Measurements from ENCODE around the gene PCDH15. TPM values are rescaled to one million over a fixed set of nuclear protein-coding genes. Genes with fewer than 3 reads are reported as not detected.

Gene PCDH15
- total RNA-seq, 8 experiments from 2014 or later, result 2.3 to 15.7 (median 9.3) TPM

- ATAC-seq (replicated peaks in 6 of 8), result no peak
- 40 to 100% (median 87%) methylated on average over 1 to 10 of the region's 14 CpGs; no CpG with 5 or more reads in 3 of the 10 experiments for WGBS, 10 experiments
- in situ Hi-C loops (cut with MboI; ENCODE audit: low pct_unique_long_range_greater_than_20kb in 2 of 9, low sequenced_read_pairs in 9 of 9, unreplicated experiment in 9 of 9), result no loop called here
Measured at GRCh38 chr10:54063514-54063913, 737.5 kb downstream of the PCDH15 start.

GRCh38 chr10:54060572-54060971 lies 740.5 kb downstream of the PCDH15 start:
- WGBS, 10 experiments, result 35 to 97% (median 86%) methylated on average over 2 to 5 of the region's 5 CpGs; no CpG with 5 or more reads in 3 of the 10 experiments
- Histone ChIP-seq H3K27ac (no peak overlapping the region), H3K4me3 (no peak overlapping the region), H3K4me1 (replicated peaks in 1 of 2) (no peaks in the 10 kb centered on the region)
- in situ Hi-C loops (cut with MboI; ENCODE audit: low pct_unique_long_range_greater_than_20kb in 2 of 9, low sequenced_read_pairs in 9 of 9, unreplicated experiment in 9 of 9), result no loop called here
- no peak for ATAC-seq (replicated peaks in 6 of 8)

More at GRCh38 chr10:54063514-54063913, 737.5 kb downstream of the PCDH15 start:
- Histone ChIP-seq H3K4me1 (replicated peaks in 1 of 2) (no peaks in the 10 kb centered on the region), H3K4me3 (no peak overlapping the region), H3K27ac (no peak overlapping the region)

GRCh38 chr10:54057357-54057756 lies 743.7 kb downstream of the PCDH15 start:
- H3K4me3 ChIP-seq, result no peak overlapping the region
- WGBS, 10 experiments, result 100% methylated on average over 2 of the region's 2 CpGs; no CpG with 5 or more reads in 9 of the 10 experiments
- in situ Hi-C loops (cut with MboI; ENCODE audit: low pct_unique_long_range_greater_than_20kb in 2 of 9, low sequenced_read_pairs in 9 of 9, unreplicated experiment in 9 of 9), result no loop called here
- no peak for ATAC-seq (replicated peaks in 6 of 8)
- no peak overlapping the region for H3K27ac ChIP-seq
- no peaks in the 10 kb centered on the region for H3K4me1 ChIP-seq (replicated peaks in 1 of 2)

GRCh38 chr10:54026340-54026739 lies 774.7 kb downstream of the PCDH15 start:
- in situ Hi-C loops (cut with MboI; ENCODE audit: low pct_unique_long_range_greater_than_20kb in 2 of 9, low sequenced_read_pairs in 9 of 9, unreplicated experiment in 9 of 9), result no loop called here
- H3K4me1 ChIP-seq (replicated peaks in 1 of 2), result no peaks in the 10 kb centered on the region
- WGBS, 10 experiments, result 17 to 100% (median 40%) methylated on average over 1 to 5 of the region's 5 CpGs; no CpG with 5 or more reads in 3 of the 10 experiments
- ATAC-seq (replicated peaks in 6 of 8), result no peak
- no peak overlapping the region for H3K27ac ChIP-seq
- no peak overlapping the region for H3K4me3 ChIP-seq

GRCh38 chr10:54011117-54011516 lies 789.9 kb downstream of the PCDH15 start:
- peak in 2 of 8 experiments; percentile 86 to 92 for ATAC-seq (replicated peaks in 6 of 8)
- Histone ChIP-seq H3K4me3 (no peak overlapping the region), H3K4me1 (replicated peaks in 1 of 2) (no peaks in the 10 kb centered on the region), H3K27ac (no peak overlapping the region)
- in situ Hi-C loops (cut with MboI; ENCODE audit: low pct_unique_long_range_greater_than_20kb in 2 of 9, low sequenced_read_pairs in 9 of 9, unreplicated experiment in 9 of 9), result loop anchor here in 1 of 9 experiments (25.0 kb wide), 2 partner anchors 101 to 376 kb away; no protein-coding TSS in a partner anchor
- 0 to 100% (median 89%) methylated on average over 1 of the region's 1 CpG; no CpG with 5 or more reads in 7 of the 10 experiments for WGBS, 10 experiments

- H3K27ac ChIP-seq, result no peak overlapping the region
- H3K4me3 ChIP-seq, result no peak overlapping the region
- peak in 3 of 8 experiments; percentile 49 to 64 (median 57) for ATAC-seq (replicated peaks in 6 of 8)
- in situ Hi-C loops (cut with MboI; ENCODE audit: low pct_unique_long_range_greater_than_20kb in 2 of 9, low sequenced_read_pairs in 9 of 9, unreplicated experiment in 9 of 9), result loop anchor here in 1 of 9 experiments (25.0 kb wide), 2 partner anchors 102 to 377 kb away; no protein-coding TSS in a partner anchor
- 0 to 100% (median 82%) methylated on average over 1 to 5 of the region's 5 CpGs; no CpG with 5 or more reads in 5 of the 10 experiments for WGBS, 10 experiments
- H3K4me1 ChIP-seq (replicated peaks in 1 of 2), result no peaks in the 10 kb centered on the region
Measured at GRCh38 chr10:54010337-54010933, 790.6 kb downstream of the PCDH15 start.

- in situ Hi-C loops (cut with MboI; ENCODE audit: low pct_unique_long_range_greater_than_20kb in 2 of 9, low sequenced_read_pairs in 9 of 9, unreplicated experiment in 9 of 9), result loop anchor here in 1 of 9 experiments (25.0 kb wide), 2 partner anchors 103 to 378 kb away; no protein-coding TSS in a partner anchor
- ATAC-seq (replicated peaks in 6 of 8), result no peak
- WGBS, 10 experiments, result 0 to 100% methylated on average over 1 of the region's 3 CpGs; no CpG with 5 or more reads in 8 of the 10 experiments
- Histone ChIP-seq H3K4me3 (no peak overlapping the region), H3K27ac (no peak overlapping the region), H3K4me1 (replicated peaks in 1 of 2) (no peaks in the 10 kb centered on the region)
Measured at GRCh38 chr10:54009672-54010071, 791.4 kb downstream of the PCDH15 start.

GRCh38 chr10:54002077-54002476 lies 799.0 kb downstream of the PCDH15 start:
- WGBS, 10 experiments, result 11 to 100% (median 90%) methylated on average over 1 of the region's 1 CpG; no CpG with 5 or more reads in 6 of the 10 experiments
- in situ Hi-C loops (cut with MboI; ENCODE audit: low pct_unique_long_range_greater_than_20kb in 2 of 9, low sequenced_read_pairs in 9 of 9, unreplicated experiment in 9 of 9), result loop anchor here in 1 of 9 experiments (25.0 kb wide), 2 partner anchors 110 to 385 kb away; no protein-coding TSS in a partner anchor

GRCh38 chr10:53997953-53998352 lies 803.1 kb downstream of the PCDH15 start:
- H3K4me1 ChIP-seq (replicated peaks in 1 of 2), result no peaks in the 10 kb centered on the region
- peak in 2 of 8 experiments; percentile 22 to 28 for ATAC-seq (replicated peaks in 6 of 8)
- H3K27ac ChIP-seq, result no peak overlapping the region
- no peak overlapping the region for H3K4me3 ChIP-seq
- in situ Hi-C loops (cut with MboI; ENCODE audit: low pct_unique_long_range_greater_than_20kb in 2 of 9, low sequenced_read_pairs in 9 of 9, unreplicated experiment in 9 of 9), result no loop called here
- 6 to 91% (median 61%) methylated on average over 1 to 2 of the region's 2 CpGs for WGBS, 10 experiments

More at GRCh38 chr10:54002077-54002476, 799.0 kb downstream of the PCDH15 start:
- no peak overlapping the region for H3K4me3 ChIP-seq
- no peak for ATAC-seq (replicated peaks in 6 of 8)
- no peak overlapping the region for H3K27ac ChIP-seq
- H3K4me1 ChIP-seq (replicated peaks in 1 of 2), result no peaks in the 10 kb centered on the region

GRCh38 chr10:53990799-53991238 lies 810.2 kb downstream of the PCDH15 start:
- in situ Hi-C loops (cut with MboI; ENCODE audit: low pct_unique_long_range_greater_than_20kb in 2 of 9, low sequenced_read_pairs in 9 of 9, unreplicated experiment in 9 of 9), result no loop called here
- peaks cover 0 to 2% of the 10 kb centered on the region in 2 donors for H3K4me1 ChIP-seq (replicated peaks in 1 of 2)
- H3K4me3 ChIP-seq, result no peak overlapping the region
- no peak for ATAC-seq (replicated peaks in 6 of 8)
- 100% methylated on average over 5 of the region's 28 CpGs; no CpG with 5 or more reads in 9 of the 10 experiments for WGBS, 10 experiments
- no peak overlapping the region for H3K27ac ChIP-seq

GRCh38 chr10:53983431-53983830 lies 817.6 kb downstream of the PCDH15 start:
- Histone ChIP-seq H3K4me3 (no peak overlapping the region), H3K4me1 (replicated peaks in 1 of 2) (no peaks in the 10 kb centered on the region), H3K27ac (no peak overlapping the region)
- 0 to 100% (median 75%) methylated on average over 1 to 3 of the region's 3 CpGs for WGBS, 10 experiments
- in situ Hi-C loops (cut with MboI; ENCODE audit: low pct_unique_long_range_greater_than_20kb in 2 of 9, low sequenced_read_pairs in 9 of 9, unreplicated experiment in 9 of 9), result no loop called here
- ATAC-seq (replicated peaks in 6 of 8), result no peak

- H3K4me3 ChIP-seq, result no peak overlapping the region
- in situ Hi-C loops (cut with MboI; ENCODE audit: low pct_unique_long_range_greater_than_20kb in 2 of 9, low sequenced_read_pairs in 9 of 9, unreplicated experiment in 9 of 9), result no loop called here
- no peak overlapping the region for H3K27ac ChIP-seq
- H3K4me1 ChIP-seq (replicated peaks in 1 of 2), result no peaks in the 10 kb centered on the region
- no peak for ATAC-seq (replicated peaks in 6 of 8)
- 13 to 100% (median 43%) methylated on average over 2 to 3 of the region's 3 CpGs; no CpG with 5 or more reads in 3 of the 10 experiments for WGBS, 10 experiments
Measured at GRCh38 chr10:53980210-53980609, 820.8 kb downstream of the PCDH15 start.

GRCh38 chr10:53978301-53978700 lies 822.7 kb downstream of the PCDH15 start:
- Histone ChIP-seq H3K27ac (no peak overlapping the region), H3K4me1 (replicated peaks in 1 of 2) (no peaks in the 10 kb centered on the region), H3K4me3 (no peak overlapping the region)
- no peak for ATAC-seq (replicated peaks in 6 of 8)
- WGBS, 10 experiments, result 20 to 100% (median 70%) methylated on average over 1 to 3 of the region's 3 CpGs; no CpG with 5 or more reads in 2 of the 10 experiments
- in situ Hi-C loops (cut with MboI; ENCODE audit: low pct_unique_long_range_greater_than_20kb in 2 of 9, low sequenced_read_pairs in 9 of 9, unreplicated experiment in 9 of 9), result no loop called here

All from motor neuron (in vitro differentiated cells).